Activated CD4-positive, alpha-beta T cell treated with anti-CD3 and anti-CD28 coated beads for 4 hours (primary cell): ENCODE results near the gene DEFB129.
"Not testable (repeated sequence)": the region's sequence is repeated elsewhere in the genome, so short reads cannot be mapped to it uniquely, and the experiment has no call there.

Source experiments
- DNase-seq, 2 donors: peaks; one replicate each; pipeline ENCODE4 v3.0.0-alpha.2; 2020

DEFB129 gene

DNA sequence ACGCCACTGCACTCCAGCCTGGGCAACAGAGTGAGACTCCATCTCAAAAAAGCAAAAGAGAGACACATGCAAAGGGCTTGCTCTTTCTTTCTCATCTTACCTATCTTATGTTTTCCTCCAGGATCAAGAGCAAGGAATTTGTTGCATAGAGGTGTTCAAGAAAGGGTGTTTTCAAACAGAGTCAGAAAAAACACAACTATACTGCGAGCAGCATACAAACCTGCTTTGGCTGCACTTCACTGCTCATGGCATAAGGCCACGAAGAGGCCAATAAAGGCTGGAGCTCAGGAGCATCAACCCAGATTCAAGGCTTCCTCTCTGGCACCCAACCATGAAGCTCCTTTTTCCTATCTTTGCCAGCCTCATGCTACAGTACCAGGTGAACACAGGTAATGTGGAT lies at the start of gene DEFB129:
Gene DEFB129, plus strand, starts transcription at position 301 of the 400 bp plus-strand sequence. Its CDS starts 31 bp downstream, at position 332.
- DNase-seq = no peak

GRCh38 chr20:184288-184687 lies 42.8 kb upstream of the DEFB129 start:
- DNase-seq = no peak

GRCh38 chr20:187733-188132 lies 39.3 kb upstream of the DEFB129 start:
- DNase-seq = no peak

DNA sequence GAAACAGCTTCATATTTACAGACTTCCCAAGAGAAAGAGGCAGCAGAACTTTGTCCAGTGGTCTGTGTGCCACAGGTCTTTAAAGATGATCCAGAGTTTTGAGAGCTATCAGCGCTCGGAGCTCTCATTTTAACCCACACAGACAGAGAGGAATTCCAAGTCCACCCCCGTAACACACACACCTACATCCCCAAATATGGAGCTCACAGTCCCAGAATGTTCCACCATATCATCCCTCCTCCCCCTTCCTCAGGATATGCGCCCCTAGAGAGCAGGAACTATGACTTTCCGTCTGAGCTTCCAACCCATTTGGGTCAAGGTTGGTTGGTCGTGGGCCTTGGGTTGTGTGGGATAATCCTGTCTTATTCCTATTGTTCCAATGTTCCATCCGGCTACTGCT lies 37.4 kb upstream of the DEFB129 start, which contains the start of gene DEFB128:
Gene DEFB128, minus strand, starts transcription at position 101 of the 400 bp plus-strand sequence. Its CDS starts 88 bp downstream, at position 13.
- DNase-seq = no peak

- DNase-seq = no peak
Observed at GRCh38 chr20:198225-198624, 28.8 kb upstream of the DEFB129 start.

- no peak for DNase-seq
Observed at GRCh38 chr20:199996-200395, 27.1 kb upstream of the DEFB129 start.

DNA sequence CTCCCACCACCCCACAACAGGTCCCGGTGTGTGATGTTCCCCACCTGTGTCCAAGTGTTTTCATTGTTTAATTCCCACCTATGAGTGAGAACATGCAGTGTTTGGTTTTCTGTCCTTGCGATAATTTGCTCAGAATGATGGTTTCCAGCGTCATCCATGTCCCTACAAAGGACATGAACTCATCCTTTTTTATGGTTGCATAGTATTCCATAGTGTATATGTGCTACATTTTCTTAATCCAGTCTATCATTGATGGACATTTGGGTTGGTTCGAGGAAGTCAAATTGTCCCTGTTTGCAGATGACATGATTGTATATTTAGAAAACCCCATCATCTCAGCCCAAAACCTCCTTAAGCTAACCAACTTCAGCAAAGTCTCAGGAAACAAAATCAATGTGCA lies 23.4 kb upstream of the DEFB129 start:
- DNase-seq = not testable (repeated sequence)

DNA sequence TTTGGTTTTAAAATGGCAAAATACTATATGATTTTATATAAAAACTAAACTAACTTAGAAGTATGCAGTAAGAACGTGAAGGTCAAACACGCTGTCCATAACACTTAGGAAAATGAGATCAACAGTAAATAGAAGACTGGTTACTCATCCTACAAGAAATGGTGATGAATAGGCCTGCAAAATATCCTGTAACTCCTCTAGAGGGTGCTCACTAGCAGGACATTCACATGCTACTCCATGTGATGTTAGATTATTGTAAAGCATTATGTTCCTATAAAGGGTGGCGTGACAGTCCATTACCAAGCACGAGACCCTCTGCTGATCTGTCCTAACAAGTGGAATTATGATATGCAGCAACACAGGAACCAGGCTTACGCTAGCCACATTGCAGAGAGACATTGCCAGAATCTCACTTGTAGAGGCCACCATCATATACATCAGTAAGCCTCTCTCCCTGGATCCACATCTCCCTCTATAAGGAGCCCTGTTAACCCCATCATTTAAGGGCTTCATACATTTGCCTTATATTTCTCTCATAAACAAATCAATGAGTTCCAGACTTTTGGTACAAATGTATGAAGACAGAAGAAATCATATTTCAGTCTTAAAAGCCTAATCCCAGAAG lies 18.0 kb upstream of the DEFB129 start:
- peak; percentile 3 to 23 for DNase-seq

DNA sequence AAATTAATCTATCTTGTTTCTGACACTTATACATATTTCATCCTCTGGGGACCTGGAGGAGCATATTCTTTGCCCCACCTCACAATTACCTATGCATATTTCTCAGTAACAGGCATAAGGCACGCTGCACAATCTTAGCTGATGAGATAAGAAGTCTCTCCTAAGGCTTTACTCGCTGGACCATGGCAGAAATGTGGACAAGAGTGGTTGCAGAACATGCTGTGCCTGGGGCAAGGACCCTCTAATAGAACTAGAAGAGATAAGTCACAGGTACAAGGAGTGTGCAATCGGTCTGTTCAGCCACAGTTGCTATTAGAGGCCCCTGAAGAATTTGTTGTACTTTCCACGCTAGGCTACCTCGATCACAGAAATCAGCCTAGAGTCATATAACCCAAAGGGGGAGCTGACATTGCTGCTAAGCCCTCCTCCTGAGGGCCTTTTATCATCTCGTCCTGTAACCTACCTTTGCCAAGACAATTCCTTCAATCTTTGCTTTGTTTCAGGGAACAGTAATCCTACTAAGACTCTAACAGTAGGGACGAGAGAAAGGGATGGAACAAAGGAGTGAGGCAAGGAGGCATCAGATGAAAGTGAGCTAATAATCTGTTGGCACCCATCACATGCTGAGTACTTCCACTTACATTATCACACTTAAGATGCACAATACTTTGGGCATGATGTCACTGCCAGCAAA lies 16.1 kb upstream of the DEFB129 start:
- no peak for DNase-seq

- DNase-seq = no peak
Observed at GRCh38 chr20:214383-214782, 12.7 kb upstream of the DEFB129 start.

DNA sequence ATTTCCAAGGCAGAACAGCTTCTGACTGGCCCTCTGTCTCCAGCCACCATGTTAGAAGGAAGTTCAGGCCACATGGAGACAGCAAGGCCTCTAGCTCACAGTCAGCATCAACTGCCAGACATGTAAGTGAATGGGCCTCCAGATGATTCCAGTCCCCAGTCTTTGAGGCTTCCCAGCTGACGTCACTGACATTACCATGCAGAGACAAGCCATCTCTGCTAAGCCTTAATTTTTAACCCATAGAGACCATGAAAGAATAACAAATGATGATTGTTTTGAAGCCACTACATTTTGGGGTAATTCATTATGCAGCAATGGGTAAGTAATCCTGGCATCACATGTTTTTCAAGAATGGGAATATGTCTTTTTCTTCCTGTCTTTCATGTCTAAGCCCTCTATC lies 11.3 kb upstream of the DEFB129 start:
- no peak for DNase-seq

DNA sequence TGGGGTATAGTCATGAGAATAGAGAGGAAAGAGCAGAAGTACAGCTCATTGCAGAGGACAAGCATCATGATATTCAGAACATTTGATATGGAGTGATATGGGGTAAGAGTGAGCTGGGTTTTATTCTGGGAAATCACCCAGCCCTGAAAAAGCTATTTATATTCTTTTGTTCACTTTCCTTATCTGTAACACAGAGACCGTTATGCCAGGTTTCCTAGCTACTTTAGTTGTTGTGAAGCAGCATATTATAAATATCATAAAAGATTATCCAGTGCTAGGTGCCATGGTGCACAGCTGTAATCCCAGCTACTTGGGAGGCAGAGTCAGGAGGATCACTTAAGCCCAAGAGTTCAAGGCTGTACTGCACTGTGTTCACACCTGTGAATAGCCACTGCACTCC lies 9.8 kb upstream of the DEFB129 start:
- no peak for DNase-seq

- no peak for DNase-seq
Observed at GRCh38 chr20:219290-220115, 7.6 kb upstream of the DEFB129 start.

GRCh38 chr20:221258-221830 lies 5.7 kb upstream of the DEFB129 start:
- no peak for DNase-seq

GRCh38 chr20:225879-226278 lies 1.2 kb upstream of the DEFB129 start:
- DNase-seq = not testable (repeated sequence)

- DNase-seq = no peak
Observed at GRCh38 chr20:227439-228105, 514 bp downstream of the DEFB129 start.

DNA sequence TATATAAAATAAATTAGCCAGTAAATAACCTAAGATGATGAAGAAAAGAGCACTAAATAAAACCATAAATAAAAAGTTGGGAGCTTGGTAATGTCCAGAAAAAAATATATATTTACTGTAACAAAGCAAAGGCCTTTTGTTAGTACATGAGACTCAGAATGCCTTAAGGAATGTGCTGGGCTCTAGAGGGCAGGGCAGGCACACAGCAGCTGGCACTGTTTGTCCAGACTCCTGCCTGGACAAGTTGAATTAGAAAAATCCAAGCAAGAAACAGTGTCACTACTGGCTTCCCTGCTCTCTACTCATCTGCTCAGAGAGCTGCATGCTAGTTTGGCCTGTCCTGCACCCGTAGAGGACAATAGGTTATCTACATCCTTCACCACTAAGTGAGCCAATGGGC lies 8.8 kb downstream of the DEFB129 start:
- DNase-seq = no peak

- peak; percentile 23 to 26 for DNase-seq
Observed at GRCh38 chr20:237489-237888, 10.4 kb downstream of the DEFB129 start.

- DNase-seq = no peak
Observed at GRCh38 chr20:237929-238328, 10.9 kb downstream of the DEFB129 start.

GRCh38 chr20:242905-243304 lies 15.8 kb downstream of the DEFB129 start:
- DNase-seq = no peak

- DNase-seq = no peak
Observed at GRCh38 chr20:251354-251753, 24.3 kb downstream of the DEFB129 start.

GRCh38 chr20:252801-253200 lies 25.7 kb downstream of the DEFB129 start:
- DNase-seq = no peak

DNA sequence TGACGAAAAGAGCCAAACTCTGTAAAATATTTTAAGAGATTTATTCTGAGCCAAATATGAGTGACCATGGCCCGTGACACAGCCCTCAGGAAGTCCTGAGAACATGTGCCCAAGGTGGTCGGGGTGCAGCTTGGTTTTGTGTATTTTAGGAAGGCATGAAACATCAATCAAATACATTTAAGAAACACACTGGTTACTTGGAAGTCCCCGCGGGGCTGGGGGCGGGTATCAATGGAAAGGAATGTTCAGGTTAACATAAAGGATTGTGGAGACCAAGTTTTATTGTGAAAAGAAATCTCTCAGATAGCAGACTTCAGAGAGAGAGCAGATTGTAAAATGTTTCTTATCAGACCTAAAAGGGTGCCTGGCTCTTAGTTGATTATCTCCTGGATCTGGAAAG lies 26.4 kb downstream of the DEFB129 start:
- not testable (repeated sequence) for DNase-seq
